Measurements from ENCODE around the gene SDHA.

DNA sequence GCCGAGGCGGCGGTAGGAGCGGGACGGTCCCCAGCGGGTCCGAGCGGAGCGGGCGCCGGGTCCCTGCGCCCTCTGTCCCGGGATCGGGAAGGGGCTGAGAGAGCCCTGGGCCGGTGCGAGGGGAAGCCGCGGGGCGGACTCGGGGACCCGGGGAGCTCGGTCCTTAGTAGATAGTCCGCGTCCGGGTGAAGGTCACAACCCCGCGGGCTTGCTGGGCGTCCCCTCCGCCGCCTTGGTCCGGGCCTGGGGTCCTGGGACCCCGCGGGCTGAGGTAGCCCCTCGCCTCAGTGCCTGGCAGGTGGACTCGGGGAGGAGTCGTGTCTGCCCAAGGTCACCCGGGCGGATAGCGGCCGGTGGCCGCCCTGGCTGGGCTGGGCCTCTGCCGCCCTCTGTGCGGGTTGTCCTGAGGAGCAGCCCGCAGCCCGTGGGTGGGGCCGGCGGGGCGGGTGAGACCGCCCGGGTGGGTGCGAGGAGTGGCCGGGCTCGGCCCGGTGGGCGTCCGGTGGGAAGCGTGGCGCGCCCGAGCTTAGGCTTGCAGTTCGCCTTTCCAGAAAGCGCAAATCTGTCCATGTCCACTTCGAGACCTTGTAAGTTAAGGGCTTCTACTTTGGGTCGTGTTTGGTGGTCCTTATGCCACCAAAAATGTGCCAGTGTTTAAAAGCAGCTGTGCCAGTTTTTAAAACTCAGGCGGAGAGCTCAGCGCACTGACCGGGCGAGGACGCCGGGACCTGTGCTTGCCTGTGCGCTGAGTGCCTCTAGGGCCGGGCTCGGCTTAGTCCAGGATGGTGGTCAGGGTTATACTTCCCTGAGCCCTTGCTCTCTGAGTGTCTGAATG, 554 bp downstream of the SDHA start:
- TF ChIP-seq, protein P1, sequence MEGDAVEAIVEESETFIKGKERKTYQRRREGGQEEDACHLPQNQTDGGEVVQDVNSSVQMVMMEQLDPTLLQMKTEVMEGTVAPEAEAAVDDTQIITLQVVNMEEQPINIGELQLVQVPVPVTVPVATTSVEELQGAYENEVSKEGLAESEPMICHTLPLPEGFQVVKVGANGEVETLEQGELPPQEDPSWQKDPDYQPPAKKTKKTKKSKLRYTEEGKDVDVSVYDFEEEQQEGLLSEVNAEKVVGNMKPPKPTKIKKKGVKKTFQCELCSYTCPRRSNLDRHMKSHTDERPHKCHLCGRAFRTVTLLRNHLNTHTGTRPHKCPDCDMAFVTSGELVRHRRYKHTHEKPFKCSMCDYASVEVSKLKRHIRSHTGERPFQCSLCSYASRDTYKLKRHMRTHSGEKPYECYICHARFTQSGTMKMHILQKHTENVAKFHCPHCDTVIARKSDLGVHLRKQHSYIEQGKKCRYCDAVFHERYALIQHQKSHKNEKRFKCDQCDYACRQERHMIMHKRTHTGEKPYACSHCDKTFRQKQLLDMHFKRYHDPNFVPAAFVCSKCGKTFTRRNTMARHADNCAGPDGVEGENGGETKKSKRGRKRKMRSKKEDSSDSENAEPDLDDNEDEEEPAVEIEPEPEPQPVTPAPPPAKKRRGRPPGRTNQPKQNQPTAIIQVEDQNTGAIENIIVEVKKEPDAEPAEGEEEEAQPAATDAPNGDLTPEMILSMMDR (IDR thresholded peaks at IDR 0.05; ENCODE audit: low read depth, low read length): no peak
- no peak for TF ChIP-seq EZH2phosphoT487 (IDR thresholded peaks at IDR 0.05; ENCODE audit: low read depth)

All from OCI-LY3 (cell line).